Transverse colon (tissue), 3 donors: ENCODE measurements around the gene LPAR1.

Experiments
- CTCF ChIP-seq, 5 experiments: fragments of 200-600 bp in 3 of 5; fragments of 450-650 bp in 2 of 5; sonication (generic) in 3 of 5; IDR thresholded peaks; 1 replicate in 2 of 5; 2 replicates in 3 of 5; pipeline ENCODE4 v1.5.1; 2016 to 2017; ENCODE audit warnings: antibody characterized with exemption in 5 of 5, inconsistent platforms in 3 of 5, mild to moderate bottlenecking in 2 of 5, moderate library complexity in 1 of 5
- POLR2A ChIP-seq: fragments of 450-650 bp; IDR thresholded peaks from one replicate; pipeline ENCODE4 v1.6.1; 2016; ENCODE audit warnings: antibody characterized with exemption, mild to moderate bottlenecking, moderate library complexity

DNA sequence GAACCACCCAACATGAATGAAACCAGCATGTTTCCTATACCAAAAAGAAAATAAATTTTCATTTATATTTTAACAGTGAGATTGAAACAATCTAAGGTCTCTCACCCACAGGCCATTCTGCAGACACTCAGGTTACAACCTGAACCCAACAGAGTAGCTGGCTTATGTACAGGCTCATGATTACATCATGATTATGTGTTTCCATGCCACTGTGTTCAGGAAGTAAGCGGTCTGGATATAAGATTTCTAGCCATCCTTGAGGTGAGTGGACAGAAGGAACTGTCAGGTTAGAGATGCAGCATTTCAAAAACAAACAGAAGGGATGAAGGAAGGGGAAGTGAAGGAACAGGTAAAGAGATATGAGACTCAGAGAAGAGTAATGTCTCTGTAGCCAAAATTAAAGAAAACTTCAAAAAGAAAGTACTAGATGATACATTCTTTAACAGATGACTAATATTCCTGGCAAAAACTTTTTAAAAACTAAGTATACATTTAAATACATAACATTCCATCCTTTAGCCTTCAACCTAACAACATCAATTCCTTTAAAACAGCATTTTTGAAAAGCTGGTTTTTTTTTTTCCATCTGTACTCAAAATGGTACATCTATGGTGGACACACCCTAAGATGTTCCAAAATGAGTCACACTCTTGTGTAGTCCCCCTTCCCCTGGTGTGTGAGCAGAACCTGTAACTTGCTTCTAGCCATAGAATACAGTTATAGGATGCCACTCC lies 119.8 kb downstream of the LPAR1 start:
- TF ChIP-seq POLR2A (no peak), CTCF (IDR thresholded peaks at IDR 0.05) (no peak)
